GM23248 (cell line): ENCODE measurements around the gene CNTROB. TPM values are rescaled to one million over a fixed set of nuclear protein-coding genes. Genes with fewer than 3 reads are reported as not detected.

Experiments
- DNase-seq: peaks from one replicate; pipeline ENCODE4 v3.0.0-alpha.2; 2015
- H2AFZ ChIP-seq: fragments of 200-600 bp; sonication (generic); 2 replicates; pipeline ENCODE4 v1.6.1; 2016; ENCODE audit warnings: antibody characterized with exemption
- H3F3A ChIP-seq: fragments of 200-600 bp; sonication (generic); 2 replicates; pipeline ENCODE4 v1.6.1; 2016; ENCODE audit warnings: mild to moderate bottlenecking, antibody characterized with exemption, mixed run types; ENCODE audit not compliant: insufficient read depth
- H3K27ac ChIP-seq: fragments of 200-600 bp; sonication (generic); 2 replicates; pipeline ENCODE4 v1.5.1; 2016; ENCODE audit warnings: mild to moderate bottlenecking
- H3K27me3 ChIP-seq: fragments of 200-600 bp; sonication (generic); replicated peaks from 2 replicates; pipeline ENCODE4 v1.6.1; 2016; ENCODE audit warnings: mild to moderate bottlenecking; ENCODE audit not compliant: insufficient read depth
- H3K36me3 ChIP-seq: fragments of 200-600 bp; sonication (generic); 2 replicates; pipeline ENCODE4 v1.6.1; 2016; ENCODE audit warnings: low read depth, mild to moderate bottlenecking
- H3K4me1 ChIP-seq: fragments of 200-600 bp; sonication (generic); 2 replicates; pipeline ENCODE4 v1.6.1; 2016; ENCODE audit warnings: mild to moderate bottlenecking; ENCODE audit not compliant: insufficient read depth
- H3K4me2 ChIP-seq: fragments of 200-600 bp; sonication (generic); one replicate; pipeline ENCODE4 v1.6.1; 2016; ENCODE audit warnings: mild to moderate bottlenecking; ENCODE audit not compliant: unreplicated experiment
- H3K4me3 ChIP-seq: fragments of 200-600 bp; sonication (generic); 2 replicates; pipeline ENCODE4 v1.5.1; 2016; ENCODE audit warnings: mild to moderate bottlenecking
- H3K79me2 ChIP-seq: fragments of 200-600 bp; sonication (generic); 2 replicates; pipeline ENCODE4 v1.6.1; 2016; ENCODE audit warnings: mild to moderate bottlenecking; ENCODE audit not compliant: insufficient read depth
- H3K9ac ChIP-seq: fragments of 200-600 bp; sonication (generic); 2 replicates; pipeline ENCODE4 v1.6.1; 2016; ENCODE audit warnings: mild to moderate bottlenecking
- H3K9me2 ChIP-seq: fragments of 200-600 bp; sonication (generic); 2 replicates; pipeline ENCODE4 v1.6.1; 2016; ENCODE audit warnings: mixed run types, mild to moderate bottlenecking, moderate library complexity; ENCODE audit not compliant: insufficient read depth
- H3K9me3 ChIP-seq: fragments of 200-600 bp; sonication (generic); one replicate; pipeline ENCODE4 v1.6.1; 2017; ENCODE audit warnings: low read depth
- H4K20me1 ChIP-seq: fragments of 200-600 bp; sonication (generic); 2 replicates; pipeline ENCODE4 v1.6.0; 2016; ENCODE audit not compliant: insufficient read depth
- EZH2 ChIP-seq: fragments of 200-600 bp; sonication (generic); IDR thresholded peaks from 2 replicates; pipeline ENCODE4 v1.6.1; 2018; ENCODE audit warnings: antibody characterized with exemption, mild to moderate bottlenecking; ENCODE audit not compliant: insufficient read depth, poor library complexity, severe bottlenecking
- EZH2phosphoT487 ChIP-seq: fragments of 200-600 bp; sonication (generic); IDR thresholded peaks from 2 replicates; pipeline ENCODE4 v1.6.1; 2018; ENCODE audit warnings: antibody characterized with exemption, moderate library complexity, mild to moderate bottlenecking, low read depth; ENCODE audit not compliant: insufficient read depth
- WGBS, 2 experiments: methylation state at CpG; one replicate each; pipeline ENCODE4 v1.1.6; 2015 to 2017; ENCODE audit warnings: low lambda C conversion rate in 2 of 2, low coverage in 1 of 2; ENCODE audit errors: missing lambda C conversion rate in 2 of 2; 5-methylcytosine and 5-hydroxymethylcytosine counted together
- in situ Hi-C: fragments of 300-500 bp; cut with MboI; formaldehyde crosslinking; loops from 2 replicates; pipeline ENCODE4 v1.15.0; 2020
- polyA plus RNA-seq: library from polyadenylated mRNA; unstranded; fragments of >200 nt; fragmentation: Nextera tagmentation; extraction: Ambion mirVana; gene quantifications from 2 replicates; pipeline ENCODE4 v1.2.1, GENCODE V29; 2016
- total RNA-seq: library from RNA; depleted of rRNA; stranded (reverse); fragments of >200 nt; shearing (Covaris generic); gene quantifications from 2 replicates; pipeline ENCODE4 v1.2.3, GENCODE V29; 2014; rRNA removed

CNTROB gene
- 17.9 and 27.2 TPM in 2 replicates for total RNA-seq
- 19.4 and 21.2 TPM in 2 replicates for polyA plus RNA-seq

- H3K27me3 ChIP-seq, result no peaks in the 10 kb centered on the region
- peak; percentile 99 for DNase-seq
- no peak for TF ChIP-seq EZH2
- TF ChIP-seq EZH2phosphoT487, result no peak
- H3K4me2 ChIP-seq, result peak within 1 kb of the TSS; percentile 90
- peaks cover 47% of the 10 kb centered on the region for H3K79me2 ChIP-seq
- no peaks in the 10 kb centered on the region for H3K9me3 ChIP-seq
- in situ Hi-C loops, result no loop called here
- peak within 1 kb of the TSS; percentile 83 for H3K4me3 ChIP-seq
- 1% methylated on average over 41 to 49 of the region's 55 CpGs for WGBS, 2 experiments
- H3K9ac ChIP-seq, result peak within 1 kb of the TSS; percentile 86
- H3K36me3 ChIP-seq, result peaks cover 2% of the 10 kb centered on the region; the same call in 1 of the 2 replicates
- H3K4me1 ChIP-seq, result peaks cover 8% of the 10 kb centered on the region
- H3K27ac ChIP-seq, result peak within 1 kb of the TSS; percentile 44
- H3K9me2 ChIP-seq, result no peaks in the 10 kb centered on the region
- peak within 1 kb of the TSS; percentile 90 for H2AFZ ChIP-seq
- H3F3A ChIP-seq, result no peaks in the 10 kb centered on the region
- no peaks in the 10 kb centered on the region for H4K20me1 ChIP-seq
These were observed at the start of gene CNTROB, which contains the start of gene TRAPPC1 for GRCh38 chr17:7931709-7932482. Gene CNTROB (plus strand): TSS chr17:7932206. CDS start chr17:7933080, 874 bp downstream. Gene TRAPPC1 (minus strand): TSS chr17:7931946. CDS start chr17:7931829, 117 bp downstream.

- H3K27ac ChIP-seq, result no peak overlapping the region
- H3K4me1 ChIP-seq, result peaks cover 16% of the 10 kb centered on the region
- 98% methylated on average over 3 of the region's 3 CpGs for WGBS, 2 experiments
- no peaks in the 10 kb centered on the region for H3K9me3 ChIP-seq
- no peak overlapping the region for H2AFZ ChIP-seq
- in situ Hi-C loops, result no loop called here
- TF ChIP-seq EZH2, result no peak
- TF ChIP-seq EZH2phosphoT487, result no peak
- no peaks in the 10 kb centered on the region for H3K79me2 ChIP-seq
- no peak overlapping the region for H3K9ac ChIP-seq
- no peaks in the 10 kb centered on the region for H4K20me1 ChIP-seq
- no peaks in the 10 kb centered on the region for H3K9me2 ChIP-seq
- H3K36me3 ChIP-seq, result 0 out of 2 replicates have a peak, but pooled peaks cover 3% of the 10 kb centered on the region
- H3F3A ChIP-seq, result peaks cover 20% of the 10 kb centered on the region
- DNase-seq, result no peak
- no peak overlapping the region for H3K4me2 ChIP-seq
- H3K4me3 ChIP-seq, result no peak overlapping the region
- H3K27me3 ChIP-seq, result no peaks in the 10 kb centered on the region
These were observed 49.4 kb upstream of the CNTROB start for GRCh38 chr17:7882629-7883028.

- Histone ChIP-seq H3K4me1 (peaks cover 28% of the 10 kb centered on the region), H3K9me2 (no peaks in the 10 kb centered on the region), H3F3A (peaks cover 31% of the 10 kb centered on the region), H3K9me3 (no peaks in the 10 kb centered on the region), H2AFZ (peak overlapping the region; percentile 83), H3K79me2 (peaks cover 10% of the 10 kb centered on the region), H3K36me3 (0 out of 2 replicates have a peak, but pooled peaks cover 3% of the 10 kb centered on the region), H3K27ac (peak overlapping the region; percentile 42), H3K9ac (peak overlapping the region; percentile 77), H4K20me1 (no peaks in the 10 kb centered on the region), H3K4me3 (peak overlapping the region; percentile 73), H3K4me2 (peak overlapping the region; percentile 85), H3K27me3 (no peaks in the 10 kb centered on the region)
- DNase-seq, result peak; percentile 54
- in situ Hi-C loops, result no loop called here
- TF ChIP-seq EZH2phosphoT487 (no peak), EZH2 (no peak)
- WGBS, 2 experiments, result 0% methylated on average over 3 of the region's 3 CpGs
These were observed 48.1 kb upstream of the CNTROB start for GRCh38 chr17:7883781-7884386.

GRCh38 chr17:7884581-7885366, 47.2 kb upstream of the CNTROB start:
- Histone ChIP-seq H3K27me3 (no peaks in the 10 kb centered on the region), H3K4me3 (peak overlapping the region; percentile 90), H3K27ac (peak overlapping the region; percentile 90), H3K4me1 (peaks cover 37% of the 10 kb centered on the region), H4K20me1 (no peaks in the 10 kb centered on the region), H3K4me2 (no peak overlapping the region), H3K9ac (peak overlapping the region; percentile 82), H3K79me2 (peaks cover 19% of the 10 kb centered on the region), H2AFZ (no peak overlapping the region), H3K9me3 (no peaks in the 10 kb centered on the region), H3K9me2 (no peaks in the 10 kb centered on the region), H3F3A (peaks cover 37% of the 10 kb centered on the region), H3K36me3 (no peaks in the 10 kb centered on the region)
- no peak for TF ChIP-seq EZH2phosphoT487
- no peak for TF ChIP-seq EZH2
- in situ Hi-C loops, result no loop called here
- DNase-seq, result peak; percentile 43
- 2% methylated on average over 25 of the region's 100 CpGs; no CpG with 5 or more reads in 1 of the 2 experiments for WGBS, 2 experiments
